ENCODE results near the gene ITGAE.

Gene ITGAE

GRCh38 chr17:3666516-3666915 lies 134.5 kb downstream of the ITGAE start:
- no peaks in the 10 kb centered on the region for H3K27me3 Mint-ChIP-seq (ENCODE audit: low read depth)
- peaks cover 20% of the 10 kb centered on the region for H3K4me1 Mint-ChIP-seq (ENCODE audit: low read depth)
- H3K9me3 Mint-ChIP-seq = no peaks in the 10 kb centered on the region
- H3K27ac Mint-ChIP-seq = peak overlapping the region; percentile 41
- H3K36me3 Mint-ChIP-seq (ENCODE audit: low read depth) = peaks cover 3% of the 10 kb centered on the region
- H3K4me3 Mint-ChIP-seq = peak overlapping the region; percentile 79

DNA sequence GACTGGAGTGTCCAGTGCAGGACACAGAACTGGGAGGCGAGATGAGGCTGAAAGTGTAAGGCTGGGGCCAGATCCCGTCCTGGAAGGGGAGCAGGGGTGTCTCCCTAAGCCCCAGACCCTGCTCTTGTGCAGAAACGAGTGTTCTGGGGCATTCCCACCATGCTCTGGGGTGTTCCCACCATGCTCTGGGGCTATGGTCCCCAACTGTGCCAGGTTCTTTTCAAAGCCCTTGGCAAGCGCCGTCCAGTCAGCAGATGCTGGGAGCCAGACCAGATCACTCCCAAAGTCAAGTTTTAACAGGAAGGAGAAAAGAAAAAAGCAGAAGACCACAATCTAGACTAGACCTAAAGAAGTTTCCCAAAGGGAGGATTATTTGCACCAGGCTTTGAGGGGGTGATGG lies 135.2 kb downstream of the ITGAE start:
- Mint-ChIP-seq H3K4me1 (ENCODE audit: low read depth) (peaks cover 19% of the 10 kb centered on the region), H3K27me3 (ENCODE audit: low read depth) (no peaks in the 10 kb centered on the region), H3K27ac (no peak overlapping the region), H3K9me3 (no peaks in the 10 kb centered on the region), H3K36me3 (ENCODE audit: low read depth) (peaks cover 1% of the 10 kb centered on the region), H3K4me3 (peak overlapping the region; percentile 60)
